HG02759 (cell line): ENCODE data around the gene TNPO3.
"Not testable (repeated sequence)": the region's sequence is repeated elsewhere in the genome, so short reads cannot be mapped to it uniquely, and the experiment has no call there.

ENCODE experiments used
- ATAC-seq: cut with Tn5 transposase; IDR thresholded peaks from one replicate; pipeline ENCODE4 v1.9.1; 2021; ENCODE audit warnings: mild to moderate bottlenecking, moderate library complexity; ENCODE audit not compliant: unreplicated experiment

Gene TNPO3

DNA sequence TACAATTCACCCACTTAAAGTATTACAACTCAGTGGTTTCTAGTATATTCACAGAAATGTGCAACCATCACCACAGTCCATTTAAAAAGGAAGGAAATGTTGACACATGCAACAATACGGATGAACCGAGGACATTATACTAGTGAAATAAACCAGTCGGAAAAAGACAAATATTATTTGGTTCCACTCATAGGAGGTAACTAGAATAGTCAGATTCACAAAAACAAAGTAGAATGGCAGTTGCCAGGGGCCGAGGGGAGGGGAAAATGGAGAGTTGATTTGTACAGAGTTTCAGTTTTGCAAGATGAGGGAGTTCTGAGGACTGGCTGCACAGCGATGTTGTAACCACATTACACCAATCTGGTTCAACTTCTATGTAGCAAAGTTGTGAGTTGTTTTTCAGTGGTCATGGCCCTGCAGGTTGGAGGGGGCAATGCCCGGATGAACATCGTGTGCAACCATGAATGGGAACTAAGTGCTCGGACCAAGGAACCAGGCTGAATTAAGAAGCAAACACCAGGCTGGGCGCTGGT, 17.6 kb upstream of the TNPO3 start:
- no peak for ATAC-seq

GRCh38 chr7:129069021-129069420, 14.1 kb upstream of the TNPO3 start:
- ATAC-seq = no peak

- ATAC-seq = no peak
These were observed 13.1 kb upstream of the TNPO3 start for GRCh38 chr7:129067943-129068548.

- not testable (repeated sequence) for ATAC-seq
These were observed 12.2 kb upstream of the TNPO3 start for GRCh38 chr7:129067132-129067561.

- no peak for ATAC-seq
These were observed 11.6 kb upstream of the TNPO3 start for GRCh38 chr7:129066290-129067131.

DNA sequence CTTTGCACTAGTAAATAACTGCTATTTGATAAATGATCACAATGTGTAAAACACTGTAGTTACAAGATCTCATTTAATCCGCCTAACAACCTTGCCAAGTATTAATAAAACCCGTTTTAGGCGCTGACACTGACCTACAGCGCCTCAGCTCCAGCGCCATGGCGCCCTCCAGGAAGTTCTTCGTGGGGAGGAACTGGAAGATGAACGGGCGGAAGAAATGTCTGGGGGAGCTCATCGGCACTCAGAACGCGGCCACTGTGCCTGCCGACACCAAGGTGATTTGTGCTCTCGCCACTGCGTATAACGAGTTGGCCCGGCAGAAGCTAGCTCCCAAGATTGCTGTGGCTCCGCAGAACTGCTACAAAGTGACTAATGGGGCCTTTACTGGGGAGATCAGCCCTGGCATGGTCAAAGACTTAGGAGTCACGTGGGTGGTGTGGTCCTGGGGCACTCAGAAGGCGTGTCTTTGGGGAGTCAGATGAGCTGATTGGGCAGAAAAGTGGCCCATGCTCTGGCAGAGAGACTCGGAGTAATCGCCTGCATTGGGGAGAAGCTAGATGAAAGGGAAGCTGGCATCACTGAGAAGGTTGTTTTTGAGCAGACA, 1.1 kb upstream of the TNPO3 start:
- ATAC-seq = no peak

- ATAC-seq = peak; percentile 26
These were observed 444 bp upstream of the TNPO3 start for GRCh38 chr7:129055294-129055816.

DNA sequence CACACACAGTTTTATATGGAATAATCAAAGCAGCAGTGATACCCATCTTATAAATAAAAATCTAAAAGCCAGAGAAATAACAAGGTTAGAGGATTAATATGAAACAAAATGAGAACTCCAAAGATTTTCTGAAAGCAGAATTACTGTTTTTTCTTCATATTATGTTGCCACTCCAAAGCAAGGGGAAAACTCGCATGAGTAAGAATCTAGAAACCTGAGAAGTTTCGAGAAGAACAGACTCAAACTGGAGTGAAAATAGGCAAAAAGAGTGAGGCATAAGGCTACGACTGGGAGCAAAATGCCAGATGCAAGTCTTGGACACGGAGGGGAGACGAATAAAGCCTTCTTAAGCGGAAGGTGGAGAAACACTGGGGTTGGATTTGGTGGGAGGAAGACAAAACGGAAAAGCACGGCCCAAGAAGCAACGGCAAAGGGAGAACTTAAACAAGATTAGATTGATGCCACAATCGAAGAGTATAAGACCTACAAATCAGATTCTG, 923 bp downstream of the TNPO3 start:
- no peak for ATAC-seq

GRCh38 chr7:129052441-129052840, 2.5 kb downstream of the TNPO3 start:
- ATAC-seq = no peak

GRCh38 chr7:129051459-129051858, 3.5 kb downstream of the TNPO3 start:
- not testable (repeated sequence) for ATAC-seq

GRCh38 chr7:129047761-129048160, 7.2 kb downstream of the TNPO3 start:
- no peak for ATAC-seq

DNA sequence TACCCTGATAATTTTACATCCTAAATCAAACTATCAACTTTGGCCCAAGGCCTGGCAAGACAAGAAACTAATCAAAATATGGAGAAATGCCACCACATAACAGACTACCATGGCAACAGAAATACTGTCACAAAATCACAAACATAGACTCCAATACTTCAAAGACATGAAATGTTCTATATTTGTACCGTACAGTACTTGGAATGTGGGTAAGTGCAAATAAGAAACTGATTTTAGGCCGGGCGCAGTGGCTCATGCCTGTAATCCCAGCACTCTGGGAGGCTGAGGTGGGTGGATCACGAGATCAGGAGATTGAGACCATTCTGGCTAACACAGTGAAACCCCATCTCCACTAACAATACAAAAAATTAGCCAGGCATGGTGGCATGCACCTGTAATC, 9.2 kb downstream of the TNPO3 start:
- no peak for ATAC-seq

DNA sequence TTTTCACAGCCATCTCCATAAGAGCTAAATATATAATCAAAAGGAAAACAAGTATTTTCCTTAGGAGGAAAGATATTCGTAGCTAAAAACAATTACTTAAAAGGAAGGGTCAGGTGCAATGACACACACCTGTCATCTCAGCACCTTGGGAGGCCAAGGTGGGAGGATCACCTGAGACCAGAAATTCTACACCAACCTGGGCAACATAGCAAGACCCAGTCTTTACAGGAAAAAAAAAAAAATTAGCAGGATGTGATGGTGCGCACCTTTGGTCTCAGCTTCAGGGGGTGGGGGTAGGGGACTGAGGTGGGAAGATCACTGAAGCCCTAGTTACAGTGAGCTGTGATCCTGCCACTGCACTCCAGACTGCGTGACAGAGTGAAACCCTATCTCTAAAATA, 11.9 kb downstream of the TNPO3 start:
- ATAC-seq = no peak

- ATAC-seq = no peak
These were observed 13.5 kb downstream of the TNPO3 start for GRCh38 chr7:129041142-129042085.

DNA sequence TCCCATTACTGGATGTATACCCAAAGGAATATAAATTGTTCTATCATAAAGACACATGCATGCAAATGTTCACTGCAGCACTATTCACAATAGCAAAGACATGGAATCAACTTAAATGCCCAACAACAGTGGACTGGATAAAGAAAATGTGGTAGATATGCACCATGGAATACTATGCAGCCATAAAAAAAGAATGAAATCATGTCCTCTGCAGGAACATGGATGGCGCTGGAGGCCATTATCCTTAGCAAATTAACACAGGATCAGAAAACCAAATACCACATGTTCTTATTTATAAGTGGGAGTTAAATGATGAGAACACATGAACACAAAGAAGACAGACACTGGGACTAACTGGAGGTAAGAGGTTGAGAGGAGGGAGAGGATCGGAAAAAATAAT, 16.4 kb downstream of the TNPO3 start:
- not testable (repeated sequence) for ATAC-seq

DNA sequence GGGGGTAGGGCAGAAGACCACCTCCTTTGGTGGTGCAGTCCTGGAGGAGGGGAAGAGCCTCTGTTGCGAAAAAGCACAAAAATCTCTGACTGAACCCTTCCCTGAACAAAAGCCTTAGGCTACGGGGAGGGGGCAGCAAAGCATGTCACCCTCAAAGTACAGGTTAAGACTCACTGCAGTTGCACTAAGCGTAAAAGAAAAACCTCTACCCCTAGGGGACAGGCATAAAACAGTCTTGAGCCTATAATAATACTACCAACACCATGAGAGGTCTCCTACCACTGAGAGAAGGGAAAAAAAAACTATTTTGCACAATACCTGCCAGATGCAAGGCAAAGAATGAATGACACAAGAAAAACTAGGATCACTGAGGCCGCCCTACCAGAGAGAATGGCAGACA, 17.3 kb downstream of the TNPO3 start:
- ATAC-seq = no peak

- no peak for ATAC-seq
These were observed 22.9 kb downstream of the TNPO3 start for GRCh38 chr7:129032017-129032416.

DNA sequence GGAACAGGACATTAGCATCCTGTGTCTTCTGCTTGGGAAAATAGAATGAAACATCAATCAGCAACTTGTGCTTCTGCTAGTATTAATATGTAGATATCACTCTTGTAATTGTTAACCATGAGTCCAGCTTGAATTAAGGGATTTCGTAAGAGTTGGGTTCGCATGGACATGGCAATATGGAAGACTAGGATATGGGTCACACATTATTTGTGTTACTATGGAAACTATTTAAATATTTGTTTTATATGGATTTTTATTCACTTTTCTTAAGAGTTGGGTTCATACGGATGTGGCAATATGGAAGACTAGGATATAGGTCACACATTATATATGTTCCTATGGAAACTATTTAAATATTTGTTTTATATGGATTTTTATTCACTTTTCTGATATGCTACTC, 24.5 kb downstream of the TNPO3 start:
- no peak for ATAC-seq

- ATAC-seq = no peak
These were observed 30.8 kb downstream of the TNPO3 start for GRCh38 chr7:129024125-129024524.

DNA sequence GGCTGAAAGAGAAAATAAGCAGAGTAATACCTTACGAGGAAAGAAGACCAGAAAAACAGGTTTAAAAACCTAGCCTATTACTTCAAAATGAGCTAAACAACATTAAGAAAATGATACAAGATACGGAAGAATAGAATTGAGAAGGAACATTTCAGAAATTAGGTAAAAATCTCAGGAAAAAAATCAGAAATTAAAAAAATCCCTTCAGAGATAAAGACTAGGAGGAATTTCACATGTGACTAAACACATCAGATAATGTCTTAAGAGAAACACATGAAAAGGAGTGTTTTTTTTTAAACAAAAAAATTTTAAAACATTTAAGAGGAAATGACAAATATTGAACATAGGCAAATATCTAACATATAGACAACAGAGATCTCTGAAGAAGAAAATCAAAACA, 33.3 kb downstream of the TNPO3 start:
- ATAC-seq = no peak
